ENCODE data around the gene CAMK1.

Gene CAMK1

DNA sequence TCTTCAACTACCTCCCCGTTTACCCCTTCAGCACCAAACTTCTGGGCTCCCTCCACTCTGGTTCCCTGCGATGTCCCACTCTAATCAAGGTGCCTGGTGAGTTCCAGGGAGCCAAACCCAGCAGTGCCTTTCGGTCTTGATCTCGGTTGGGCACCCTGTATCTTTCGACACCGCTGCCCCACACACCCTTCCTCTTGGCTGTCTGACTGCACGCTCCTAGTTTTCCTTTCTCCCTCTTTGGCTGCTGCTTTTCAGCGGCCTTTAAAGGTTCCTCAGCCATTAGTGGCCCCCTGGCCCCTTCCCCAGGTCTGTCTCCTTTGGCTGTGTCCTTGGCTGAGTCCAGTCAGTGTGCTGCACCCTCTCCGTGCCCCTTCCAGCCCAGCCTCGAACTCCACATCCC, 41.1 kb upstream of the CAMK1 start:
- no peak for DNase-seq
- Histone ChIP-seq H3K27ac (no peak overlapping the region), H3K4me3 (ENCODE audit: low read depth, low read length) (peak overlapping the region; percentile 54), H3K36me3 (replicated peaks) (peaks cover 21% of the 10 kb centered on the region), H3K27me3 (replicated peaks) (no peaks in the 10 kb centered on the region)
- TF ChIP-seq, protein P1, sequence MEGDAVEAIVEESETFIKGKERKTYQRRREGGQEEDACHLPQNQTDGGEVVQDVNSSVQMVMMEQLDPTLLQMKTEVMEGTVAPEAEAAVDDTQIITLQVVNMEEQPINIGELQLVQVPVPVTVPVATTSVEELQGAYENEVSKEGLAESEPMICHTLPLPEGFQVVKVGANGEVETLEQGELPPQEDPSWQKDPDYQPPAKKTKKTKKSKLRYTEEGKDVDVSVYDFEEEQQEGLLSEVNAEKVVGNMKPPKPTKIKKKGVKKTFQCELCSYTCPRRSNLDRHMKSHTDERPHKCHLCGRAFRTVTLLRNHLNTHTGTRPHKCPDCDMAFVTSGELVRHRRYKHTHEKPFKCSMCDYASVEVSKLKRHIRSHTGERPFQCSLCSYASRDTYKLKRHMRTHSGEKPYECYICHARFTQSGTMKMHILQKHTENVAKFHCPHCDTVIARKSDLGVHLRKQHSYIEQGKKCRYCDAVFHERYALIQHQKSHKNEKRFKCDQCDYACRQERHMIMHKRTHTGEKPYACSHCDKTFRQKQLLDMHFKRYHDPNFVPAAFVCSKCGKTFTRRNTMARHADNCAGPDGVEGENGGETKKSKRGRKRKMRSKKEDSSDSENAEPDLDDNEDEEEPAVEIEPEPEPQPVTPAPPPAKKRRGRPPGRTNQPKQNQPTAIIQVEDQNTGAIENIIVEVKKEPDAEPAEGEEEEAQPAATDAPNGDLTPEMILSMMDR (IDR thresholded peaks at IDR 0.05; ENCODE audit: low read depth, low read length, missing control alignments) = no peak
- in situ Hi-C loops (cut with HindIII; ENCODE audit: low pct_ligation_motif_present, low sequenced_read_pairs) = no loop called here

DNA sequence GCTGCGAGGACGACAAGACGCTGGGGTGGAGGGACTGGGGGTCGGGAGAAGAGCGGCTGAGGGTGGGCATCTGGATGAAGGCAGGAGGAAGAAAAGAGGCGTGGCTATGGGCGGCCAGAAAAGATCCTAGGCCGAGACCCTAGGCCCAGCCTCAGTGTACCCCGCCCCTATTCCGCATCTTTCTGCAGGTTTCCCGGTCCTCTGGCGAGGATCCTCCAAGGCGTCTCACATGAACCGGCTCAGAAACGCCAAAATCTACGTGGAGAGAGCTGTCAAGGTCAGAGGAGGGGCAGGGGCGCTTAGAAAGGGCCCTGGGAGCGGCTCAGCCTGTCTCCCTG, 40.7 kb upstream of the CAMK1 start:
- H3K27me3 ChIP-seq (replicated peaks) = no peaks in the 10 kb centered on the region
- H3K36me3 ChIP-seq (replicated peaks) = peaks cover 26% of the 10 kb centered on the region
- H3K4me3 ChIP-seq (ENCODE audit: low read depth, low read length) = peak overlapping the region; percentile 54
- H3K27ac ChIP-seq = no peak overlapping the region
- in situ Hi-C loops (cut with HindIII; ENCODE audit: low pct_ligation_motif_present, low sequenced_read_pairs) = no loop called here
- DNase-seq = no peak
- TF ChIP-seq, protein P1 (IDR thresholded peaks at IDR 0.05; ENCODE audit: low read depth, low read length, missing control alignments) = no peak

DNA sequence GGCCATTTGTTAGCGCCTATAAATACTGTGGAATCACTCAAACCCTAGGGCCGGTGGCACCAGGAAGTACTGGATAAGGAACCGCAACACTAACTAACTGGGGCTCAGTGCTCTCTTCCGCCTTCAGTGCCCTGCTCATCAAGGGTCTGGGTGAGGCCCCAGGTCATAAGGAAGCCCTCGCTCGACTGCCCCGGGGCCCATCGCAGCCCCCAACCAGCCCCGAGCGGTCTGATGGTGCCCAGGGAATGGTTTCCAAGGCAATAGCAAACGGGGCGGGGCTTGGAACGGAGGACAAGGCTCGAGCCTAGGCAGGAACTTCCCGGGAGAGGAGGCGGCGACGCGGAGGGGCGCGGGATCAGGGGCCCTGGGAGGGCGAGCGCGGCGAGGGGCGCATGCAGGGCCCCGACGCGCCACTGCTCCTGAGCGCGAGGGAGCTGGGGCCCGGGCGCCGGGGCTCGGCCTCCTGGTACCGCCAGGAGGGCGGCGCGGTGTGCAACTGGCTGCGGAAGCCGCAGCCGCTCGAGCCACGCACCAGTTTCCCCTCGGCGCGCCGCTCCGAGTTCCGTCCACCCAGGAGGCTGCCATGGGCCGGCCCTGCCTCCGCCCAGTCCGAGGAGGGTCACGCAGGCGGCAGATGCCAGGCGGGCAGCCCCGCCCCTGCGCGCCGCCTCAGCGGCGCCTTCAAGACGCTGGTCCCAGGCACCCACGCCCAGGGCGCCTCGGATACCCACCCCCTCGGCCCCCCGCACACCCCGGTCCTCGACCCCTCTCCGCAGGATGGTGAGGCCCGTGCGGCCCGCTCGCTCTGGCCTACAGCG, 40.1 kb upstream of the CAMK1 start, which contains the start of gene TTLL3:
Gene TTLL3 (plus strand): TSS at position 648 of the 818 bp plus-strand sequence. CDS start 400 bp downstream, outside the sequence.
- DNase-seq = peak; percentile 57
- in situ Hi-C loops (cut with HindIII; ENCODE audit: low pct_ligation_motif_present, low sequenced_read_pairs) = no loop called here
- Histone ChIP-seq H3K4me3 (ENCODE audit: low read depth, low read length) (peak within 1 kb of the TSS; percentile 54), H3K27me3 (replicated peaks) (no peaks in the 10 kb centered on the region), H3K36me3 (replicated peaks) (peaks cover 31% of the 10 kb centered on the region), H3K27ac (peak within 1 kb of the TSS; percentile 21)
- TF ChIP-seq, protein P1 (IDR thresholded peaks at IDR 0.05; ENCODE audit: low read depth, low read length, missing control alignments) = no peak

DNA sequence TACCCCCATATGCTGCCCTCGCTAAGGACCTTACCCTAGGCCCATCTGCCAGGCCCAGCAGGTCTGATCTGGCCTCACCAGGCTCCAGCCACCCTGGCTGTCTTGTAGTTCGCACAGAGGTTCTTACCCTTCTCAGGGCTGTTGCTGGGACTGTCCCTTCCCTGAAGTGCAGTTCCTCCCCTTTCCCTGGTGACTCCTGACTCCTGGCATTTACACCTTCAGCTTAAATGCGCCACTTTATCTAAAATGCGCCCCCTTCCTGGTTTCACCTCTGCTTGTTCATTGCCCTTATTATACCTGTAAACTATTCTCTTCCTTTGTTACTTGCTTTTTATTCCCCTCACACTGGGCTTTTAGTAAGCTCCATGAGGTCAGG, 39.5 kb upstream of the CAMK1 start:
- TF ChIP-seq, protein P1 (IDR thresholded peaks at IDR 0.05; ENCODE audit: low read depth, low read length, missing control alignments) = no peak
- Histone ChIP-seq H3K36me3 (replicated peaks) (peaks cover 37% of the 10 kb centered on the region), H3K27me3 (replicated peaks) (no peaks in the 10 kb centered on the region), H3K4me3 (ENCODE audit: low read depth, low read length) (peak overlapping the region; percentile 54), H3K27ac (peak overlapping the region; percentile 21)
- no peak for DNase-seq
- in situ Hi-C loops (cut with HindIII; ENCODE audit: low pct_ligation_motif_present, low sequenced_read_pairs) = no loop called here

DNA sequence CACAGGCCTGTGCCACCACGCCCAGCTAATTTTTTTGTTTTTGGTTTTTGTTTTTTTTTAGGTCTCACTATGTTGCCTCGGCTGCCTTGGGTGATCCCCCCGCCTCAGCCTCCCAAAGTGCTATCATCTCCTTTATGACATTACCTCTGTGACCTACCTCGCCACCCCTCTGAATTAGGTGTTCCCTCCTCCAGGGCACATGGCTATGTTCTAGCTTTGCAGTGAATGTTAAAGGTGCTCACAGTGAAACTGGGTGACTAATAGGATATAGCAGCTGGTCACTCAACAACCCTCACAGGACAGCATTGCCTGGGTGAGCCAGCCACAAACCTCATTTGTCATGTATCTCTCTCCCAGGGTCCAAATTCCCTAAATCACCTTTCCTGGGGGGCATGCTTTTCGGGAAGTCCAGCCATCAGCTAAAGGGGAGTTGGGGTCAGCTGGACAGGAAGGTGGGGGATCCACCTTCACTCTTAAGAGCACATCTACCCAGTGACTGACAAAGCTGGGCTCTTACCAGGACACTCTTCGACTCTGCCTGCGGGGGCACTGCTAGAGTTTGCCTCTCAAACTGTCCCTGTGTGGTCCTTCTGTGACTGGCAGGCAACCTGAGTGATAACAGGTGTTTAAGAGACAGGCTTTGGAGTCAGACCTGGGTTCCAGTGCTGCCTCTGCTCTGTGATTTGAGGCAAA, 38.7 kb upstream of the CAMK1 start:
- peak overlapping the region; percentile 2 for H3K27ac ChIP-seq

More for the DNA sequence above, 38.7 kb upstream of the CAMK1 start:
- H3K27me3 ChIP-seq (replicated peaks) = no peaks in the 10 kb centered on the region
- peak; percentile 28 for DNase-seq
- in situ Hi-C loops (cut with HindIII; ENCODE audit: low pct_ligation_motif_present, low sequenced_read_pairs) = no loop called here
- TF ChIP-seq, protein P1 (IDR thresholded peaks at IDR 0.05; ENCODE audit: low read depth, low read length, missing control alignments) = peak; percentile 59
- no peak overlapping the region for H3K4me3 ChIP-seq (ENCODE audit: low read depth, low read length)
- peaks cover 45% of the 10 kb centered on the region for H3K36me3 ChIP-seq (replicated peaks)
